Osteoblast (primary cell): ENCODE results near the gene PMP22. TPM values are rescaled to one million over a fixed set of nuclear protein-coding genes. Genes with fewer than 3 reads are reported as not detected.

Experiments used
- DNase-seq: peaks from one replicate; pipeline ENCODE4 v3.0.0; 2011; ENCODE audit warnings: low spot score, mixed read lengths; ENCODE audit not compliant: insufficient read length; ENCODE audit errors: missing footprints
- H2AFZ ChIP-seq: 2 replicates; pipeline ENCODE4 v1.6.0; 2011; ENCODE audit warnings: mild to moderate bottlenecking, low read length
- H3K27ac ChIP-seq: 2 replicates; pipeline ENCODE4 v1.5.1; 2011; ENCODE audit warnings: mild to moderate bottlenecking, low read depth, low read length, moderate library complexity
- H3K27me3 ChIP-seq: 2 replicates; pipeline ENCODE4 v1.6.0; 2012; ENCODE audit warnings: mild to moderate bottlenecking, control low read depth, inconsistent platforms, low read length, moderate library complexity; ENCODE audit not compliant: insufficient read depth
- H3K36me3 ChIP-seq: 2 replicates; pipeline ENCODE4 v1.5.1; 2011; ENCODE audit warnings: mild to moderate bottlenecking, low read length, control low read depth, moderate library complexity; ENCODE audit not compliant: insufficient read depth
- H3K4me1 ChIP-seq: 2 replicates; pipeline ENCODE4 v1.5.1; 2011; ENCODE audit warnings: mild to moderate bottlenecking, low read length, control low read depth, moderate library complexity; ENCODE audit not compliant: insufficient read depth
- H3K4me2 ChIP-seq: 2 replicates; pipeline ENCODE4 v1.6.0; 2011; ENCODE audit warnings: mild to moderate bottlenecking, low read length; ENCODE audit not compliant: insufficient read depth
- H3K4me3 ChIP-seq: fragments of 200-600 bp; sonication (generic); 3 replicates; pipeline ENCODE4 v1.5.1; 2012; ENCODE audit warnings: mild to moderate bottlenecking, low read length, inconsistent platforms; ENCODE audit not compliant: insufficient read depth
- H3K79me2 ChIP-seq: 2 replicates; pipeline ENCODE4 v1.6.0; 2012; ENCODE audit warnings: mild to moderate bottlenecking, low read length, control low read depth, inconsistent platforms; ENCODE audit not compliant: insufficient read depth
- H3K9me3 ChIP-seq: 2 replicates; pipeline ENCODE4 v1.5.1; 2011; ENCODE audit warnings: low read depth, low read length, control low read depth
- H4K20me1 ChIP-seq: 2 replicates; pipeline ENCODE4 v1.6.0; 2012; ENCODE audit warnings: mild to moderate bottlenecking, low read length, control low read depth; ENCODE audit not compliant: insufficient read depth
- CTCF ChIP-seq: IDR thresholded peaks from 2 replicates; pipeline ENCODE4 v1.5.1; 2011; ENCODE audit warnings: mild to moderate bottlenecking, low read depth, low read length, moderate library complexity; ENCODE audit errors: extremely low read depth
- total RNA-seq: library from RNA; depleted of rRNA; stranded (reverse); fragments of >200 nt; gene quantifications from 2 replicates; pipeline ENCODE4 v1.2.3, GENCODE V29; 2012

Gene PMP22
- total RNA-seq, 1 donor = 163 TPM

- H3K9me3 ChIP-seq = no peaks in the 10 kb centered on the region
- peaks cover 7% of the 10 kb centered on the region for H3K27me3 ChIP-seq
- H3K36me3 ChIP-seq = peaks cover 7% of the 10 kb centered on the region
- H3K27ac ChIP-seq = peak overlapping the region; percentile 90
- peaks cover 12% of the 10 kb centered on the region for H4K20me1 ChIP-seq
- peak overlapping the region; percentile 96 for H3K4me3 ChIP-seq
- H2AFZ ChIP-seq = peak overlapping the region; percentile 93
- peaks cover 39% of the 10 kb centered on the region for H3K79me2 ChIP-seq
- TF ChIP-seq CTCF = no peak
- H3K4me1 ChIP-seq = peaks cover 33% of the 10 kb centered on the region
- DNase-seq = no peak
- peak overlapping the region; percentile 97 for H3K4me2 ChIP-seq
Observed at GRCh38 chr17:15263680-15264079, 1.4 kb downstream of the PMP22 start.

DNA sequence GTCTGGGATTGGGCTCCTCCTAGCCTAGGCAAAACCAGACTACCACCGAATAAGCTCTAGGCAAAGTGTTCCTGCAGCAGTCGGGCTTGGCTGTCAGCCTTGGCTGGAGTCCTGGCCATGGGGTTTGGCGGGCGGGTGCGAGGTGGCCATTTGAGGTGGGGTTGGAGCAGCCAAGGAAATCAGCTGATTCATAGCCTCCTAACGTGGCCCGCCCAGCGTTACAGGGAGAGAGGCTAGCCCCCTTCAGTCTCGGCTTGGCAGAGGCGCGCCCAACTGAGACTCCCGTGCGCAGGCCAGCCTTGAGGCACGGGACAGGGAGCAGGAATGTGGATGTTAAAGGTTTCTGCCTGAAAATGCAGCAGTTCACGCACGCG is 1.9 kb downstream of the PMP22 start:
- peaks cover 33% of the 10 kb centered on the region for H3K4me1 ChIP-seq
- TF ChIP-seq CTCF = no peak
- H3K79me2 ChIP-seq = peaks cover 44% of the 10 kb centered on the region
- no peaks in the 10 kb centered on the region for H3K9me3 ChIP-seq
- peaks cover 7% of the 10 kb centered on the region for H3K27me3 ChIP-seq
- peaks cover 12% of the 10 kb centered on the region for H3K36me3 ChIP-seq
- H2AFZ ChIP-seq = peak overlapping the region; percentile 93
- peak overlapping the region; percentile 96 for H3K4me3 ChIP-seq
- peak overlapping the region; percentile 97 for H3K4me2 ChIP-seq
- peak; percentile 93 for DNase-seq
- peaks cover 14% of the 10 kb centered on the region for H4K20me1 ChIP-seq
- H3K27ac ChIP-seq = peak overlapping the region; percentile 90

GRCh38 chr17:15262291-15263205 is 2.6 kb downstream of the PMP22 start:
- peak; percentile 97 for DNase-seq
- no peaks in the 10 kb centered on the region for H3K9me3 ChIP-seq
- H3K79me2 ChIP-seq = peaks cover 49% of the 10 kb centered on the region
- peak overlapping the region; percentile 93 for H2AFZ ChIP-seq
- no peak for TF ChIP-seq CTCF
- H3K4me2 ChIP-seq = peak overlapping the region; percentile 97
- peaks cover 18% of the 10 kb centered on the region for H3K36me3 ChIP-seq
- peaks cover 7% of the 10 kb centered on the region for H3K27me3 ChIP-seq
- peaks cover 38% of the 10 kb centered on the region for H3K4me1 ChIP-seq
- H4K20me1 ChIP-seq = peaks cover 14% of the 10 kb centered on the region
- H3K27ac ChIP-seq = peak overlapping the region; percentile 90
- H3K4me3 ChIP-seq = peak overlapping the region; percentile 96

DNA sequence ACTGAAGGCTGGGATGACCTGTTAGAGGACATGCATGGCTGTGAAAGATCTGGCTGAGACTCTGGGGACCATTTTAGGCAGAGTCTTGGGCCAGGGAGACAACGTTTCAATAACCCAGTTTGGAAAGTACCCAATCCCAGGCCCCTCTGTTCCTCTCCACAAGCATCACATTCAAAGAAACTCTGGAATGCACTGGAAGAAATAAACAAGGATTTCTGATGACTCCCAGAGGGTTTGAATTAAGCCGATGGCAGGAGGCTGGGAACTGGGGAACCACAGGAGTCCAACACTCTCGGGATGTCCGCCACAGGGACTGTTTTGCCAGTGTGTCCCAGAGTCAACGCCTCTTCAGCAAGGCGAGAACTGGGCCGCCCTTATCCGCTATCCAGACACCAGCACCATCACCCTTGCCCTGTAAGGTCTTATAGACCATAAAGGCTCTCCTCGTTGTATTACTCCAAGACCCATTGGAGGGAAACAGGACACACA is 3.3 kb downstream of the PMP22 start:
- Histone ChIP-seq H2AFZ (peak overlapping the region; percentile 87), H3K4me1 (peaks cover 45% of the 10 kb centered on the region), H3K4me2 (peak overlapping the region; percentile 97), H4K20me1 (peaks cover 18% of the 10 kb centered on the region), H3K4me3 (peak overlapping the region; percentile 96), H3K79me2 (peaks cover 52% of the 10 kb centered on the region), H3K36me3 (peaks cover 22% of the 10 kb centered on the region), H3K9me3 (no peaks in the 10 kb centered on the region), H3K27ac (peak overlapping the region; percentile 90), H3K27me3 (peaks cover 7% of the 10 kb centered on the region)
- peak; percentile 69 for DNase-seq
- TF ChIP-seq CTCF = no peak
